Measurements from ENCODE around the gene NOS3. TPM values are rescaled to one million over a fixed set of nuclear protein-coding genes. Genes with fewer than 3 reads are reported as not detected.

Gene NOS3
- total and polyA plus RNA-seq, 2 experiments from 2014 or later = 2.6 to 6.1 TPM

DNA sequence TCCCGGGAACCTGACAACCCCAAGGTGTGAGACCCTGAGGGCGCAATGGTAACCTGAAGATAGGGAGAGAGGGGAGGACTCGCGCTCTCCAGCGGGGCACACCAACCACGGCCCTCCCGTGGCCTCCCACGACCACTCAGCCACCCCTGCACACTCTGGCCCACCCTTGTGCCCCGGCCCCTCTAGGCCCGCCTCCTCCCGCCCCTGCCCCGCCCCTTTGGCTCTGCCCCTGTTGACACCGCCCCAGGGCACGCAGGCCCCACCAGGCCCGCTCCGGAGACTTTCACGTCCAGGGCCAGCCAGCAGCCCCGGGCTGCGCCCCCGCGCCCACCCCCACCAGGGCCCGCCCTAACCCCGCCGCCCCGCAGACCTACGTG is 22.5 kb downstream of the NOS3 start (continued):
- no peak for TF ChIP-seq EZH2phosphoT487 (IDR thresholded peaks at IDR 0.05; ENCODE audit: unreplicated experiment)
- TF ChIP-seq CREB1 (CRISPR knock-in tag; IDR thresholded peaks at IDR 0.05; ENCODE audit: low read depth) = no peak
- TF ChIP-seq, protein P1, sequence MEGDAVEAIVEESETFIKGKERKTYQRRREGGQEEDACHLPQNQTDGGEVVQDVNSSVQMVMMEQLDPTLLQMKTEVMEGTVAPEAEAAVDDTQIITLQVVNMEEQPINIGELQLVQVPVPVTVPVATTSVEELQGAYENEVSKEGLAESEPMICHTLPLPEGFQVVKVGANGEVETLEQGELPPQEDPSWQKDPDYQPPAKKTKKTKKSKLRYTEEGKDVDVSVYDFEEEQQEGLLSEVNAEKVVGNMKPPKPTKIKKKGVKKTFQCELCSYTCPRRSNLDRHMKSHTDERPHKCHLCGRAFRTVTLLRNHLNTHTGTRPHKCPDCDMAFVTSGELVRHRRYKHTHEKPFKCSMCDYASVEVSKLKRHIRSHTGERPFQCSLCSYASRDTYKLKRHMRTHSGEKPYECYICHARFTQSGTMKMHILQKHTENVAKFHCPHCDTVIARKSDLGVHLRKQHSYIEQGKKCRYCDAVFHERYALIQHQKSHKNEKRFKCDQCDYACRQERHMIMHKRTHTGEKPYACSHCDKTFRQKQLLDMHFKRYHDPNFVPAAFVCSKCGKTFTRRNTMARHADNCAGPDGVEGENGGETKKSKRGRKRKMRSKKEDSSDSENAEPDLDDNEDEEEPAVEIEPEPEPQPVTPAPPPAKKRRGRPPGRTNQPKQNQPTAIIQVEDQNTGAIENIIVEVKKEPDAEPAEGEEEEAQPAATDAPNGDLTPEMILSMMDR (conservative IDR thresholded peaks at IDR 0.05; ENCODE audit: low read depth in 2 of 2) = no peak
- TF ChIP-seq JUNB (IDR thresholded peaks at IDR 0.05; ENCODE audit: unreplicated experiment) = no peak
- TF ChIP-seq EZH2 (IDR thresholded peaks at IDR 0.05; ENCODE audit: low read depth, unreplicated experiment) = no peak
- TF ChIP-seq ZNF331 (CRISPR knock-in tag; IDR thresholded peaks at IDR 0.05; ENCODE audit: low read depth) = no peak

DNA sequence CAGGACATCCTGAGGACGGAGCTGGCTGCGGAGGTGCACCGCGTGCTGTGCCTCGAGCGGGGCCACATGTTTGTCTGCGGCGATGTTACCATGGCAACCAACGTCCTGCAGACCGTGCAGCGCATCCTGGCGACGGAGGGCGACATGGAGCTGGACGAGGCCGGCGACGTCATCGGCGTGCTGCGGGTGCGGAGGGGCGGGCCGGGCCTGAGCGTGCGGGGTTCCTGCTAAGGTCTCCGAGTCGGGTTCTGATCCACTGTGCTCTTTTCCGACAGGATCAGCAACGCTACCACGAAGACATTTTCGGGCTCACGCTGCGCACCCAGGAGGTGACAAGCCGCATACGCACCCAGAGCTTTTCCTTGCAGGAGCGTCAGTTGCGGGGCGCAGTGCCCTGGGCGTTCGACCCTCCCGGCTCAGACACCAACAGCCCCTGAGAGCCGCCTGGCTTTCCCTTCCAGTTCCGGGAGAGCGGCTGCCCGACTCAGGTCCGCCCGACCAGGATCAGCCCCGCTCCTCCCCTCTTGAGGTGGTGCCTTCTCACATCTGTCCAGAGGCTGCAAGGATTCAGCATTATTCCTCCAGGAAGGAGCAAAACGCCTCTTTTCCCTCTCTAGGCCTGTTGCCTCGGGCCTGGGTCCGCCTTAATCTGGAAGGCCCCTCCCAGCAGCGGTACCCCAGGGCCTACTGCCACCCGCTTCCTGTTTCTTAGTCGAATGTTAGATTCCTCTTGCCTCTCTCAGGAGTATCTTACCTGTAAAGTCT is 23.1 kb downstream of the NOS3 start:
- Histone ChIP-seq H3K36me3 (ENCODE audit: insufficient read depth) (no peaks in the 10 kb centered on the region), H3K79me2 (replicated peaks; ENCODE audit: insufficient read depth) (no peaks in the 10 kb centered on the region), H2AFZ (peak overlapping the region; percentile 95), H3K4me3 (peak overlapping the region; percentile 75), H3K4me2 (peak overlapping the region; percentile 88), H4K20me1 (replicated peaks; ENCODE audit: insufficient read depth) (no peaks in the 10 kb centered on the region), H3F3A (replicated peaks; ENCODE audit: low read depth) (0 out of 2 replicates have a peak, but pooled peaks cover 9% of the 10 kb centered on the region), H3K27ac (ENCODE audit: low read depth) (no peak overlapping the region), H3K9me2 (ENCODE audit: insufficient read depth) (no peaks in the 10 kb centered on the region), H3K27me3 (ENCODE audit: insufficient read depth) (peaks cover 38% of the 10 kb centered on the region), H3K4me1 (ENCODE audit: insufficient read depth) (peaks cover 20% of the 10 kb centered on the region)
- peaks cover 47% of the 10 kb centered on the region for H3K27me3 Mint-ChIP-seq (ENCODE audit: insufficient read depth, low read depth, poor library complexity)
- H3K4me1 Mint-ChIP-seq = peaks cover 37% of the 10 kb centered on the region
- no peak for TF ChIP-seq ZNF114 (CRISPR knock-in tag; IDR thresholded peaks at IDR 0.05)
- TF ChIP-seq CREB1 (CRISPR knock-in tag; IDR thresholded peaks at IDR 0.05; ENCODE audit: low read depth) = peak; percentile 93
- peak; percentile 79 for TF ChIP-seq POLR2AphosphoS5 (IDR thresholded peaks at IDR 0.05; ENCODE audit: low read depth)
- TF ChIP-seq, protein P1 (conservative IDR thresholded peaks at IDR 0.05; ENCODE audit: low read depth in 2 of 2) = peak in 1 of 2 experiments; percentile 42; a peak in 2 of 4 replicates
- peaks cover 7% of the 10 kb centered on the region for H3K36me3 Mint-ChIP-seq (ENCODE audit: low read depth)
- ATAC-seq (peak; percentile 31), DNase-seq (ENCODE audit: low spot score) (peak; percentile 99)
- peak overlapping the region; percentile 36; the same call in 1 of the 2 replicates for H3K27ac Mint-ChIP-seq
- no peaks in the 10 kb centered on the region; the same call in 2 of the 3 replicates for H3K9me3 Mint-ChIP-seq
- H3K4me3 Mint-ChIP-seq = peak overlapping the region; percentile 77

All from GM23338 (cell line).